ENCODE results near the gene RPS23.

RPS23 gene

DNA sequence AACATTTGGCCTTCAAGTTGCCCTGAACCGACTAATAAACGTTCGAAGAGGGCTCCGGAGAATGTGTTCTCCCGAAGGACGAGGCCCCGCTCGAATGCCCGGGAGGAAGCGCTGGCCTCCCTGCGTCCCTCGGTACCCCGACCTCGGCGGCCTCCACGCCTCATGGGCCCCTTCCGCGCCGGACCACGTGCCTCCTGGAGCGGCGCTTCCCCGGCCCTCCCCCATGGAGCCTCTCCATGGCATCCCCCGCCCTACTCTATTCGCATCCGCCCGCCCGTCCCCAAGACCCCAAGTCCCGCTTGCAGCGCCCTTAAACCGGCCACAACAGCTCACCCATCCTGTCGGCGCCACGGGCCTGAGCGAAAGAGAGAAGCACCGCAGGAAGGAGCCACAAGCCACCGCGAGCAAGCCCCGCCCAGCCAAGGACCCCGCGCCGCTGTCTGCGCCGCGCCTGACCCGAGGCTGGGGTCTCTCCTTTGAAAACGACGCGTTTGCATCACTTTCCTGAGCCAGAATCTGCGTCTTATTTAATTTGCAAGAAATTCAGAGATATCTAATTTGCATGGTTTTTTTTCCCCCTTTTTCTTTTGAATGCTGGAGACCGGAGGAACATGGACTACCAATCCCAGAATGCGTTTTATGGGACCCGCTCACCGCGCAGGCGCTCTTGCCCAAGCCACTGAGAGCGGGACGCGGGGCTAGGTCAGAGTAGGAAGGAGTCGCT is at the start of gene RPS23:
Gene RPS23, minus strand, starts transcription at position 368 of the 724 bp plus-strand sequence. Its CDS starts 31 bp downstream, at position 337.
- peak; percentile 78 for DNase-seq (ENCODE audit: extremely low spot score, insufficient read length, low read depth)
- FAIRE-seq: peak; percentile 96

DNA sequence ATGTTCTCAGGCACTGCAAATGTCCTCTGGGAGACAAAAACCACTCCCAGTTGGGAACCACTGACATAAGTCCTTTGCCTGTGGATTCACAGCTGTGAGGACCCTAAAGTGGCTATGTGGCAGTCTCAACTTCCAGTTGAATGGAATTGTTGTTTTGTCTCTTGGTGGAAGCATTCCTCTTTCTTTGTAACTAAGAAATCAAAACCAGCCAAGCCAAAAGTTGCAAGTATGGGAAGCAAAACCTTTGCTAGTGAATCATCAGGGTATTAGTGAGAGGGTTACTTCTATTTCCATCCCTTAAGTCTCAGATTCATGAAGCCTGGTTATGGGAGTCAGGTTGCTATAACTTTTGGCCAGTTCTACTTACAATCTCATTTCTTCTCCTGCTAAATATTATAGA is 49.8 kb upstream of the RPS23 start:
- no peak for DNase-seq (ENCODE audit: extremely low spot score, insufficient read length, low read depth)

DNA sequence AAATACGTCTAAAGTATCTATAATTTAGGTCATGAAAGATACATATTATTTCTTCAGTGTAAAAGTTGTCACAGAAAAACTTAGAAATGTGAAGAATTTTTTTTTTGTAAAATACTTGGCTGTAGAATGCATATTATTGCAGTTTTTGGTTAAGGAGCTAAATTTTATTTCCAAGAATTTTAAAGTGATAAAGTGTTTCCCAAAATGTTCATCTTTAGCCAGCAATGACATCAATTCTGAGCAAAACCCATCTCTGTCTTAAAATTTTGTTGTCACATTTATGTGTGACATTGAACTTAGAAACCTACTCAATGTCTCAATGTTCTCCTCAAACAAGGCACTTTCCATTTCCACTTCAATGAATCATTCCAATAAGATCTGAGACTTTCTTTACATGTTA is 47.8 kb upstream of the RPS23 start:
- DNase-seq (ENCODE audit: extremely low spot score, insufficient read length, low read depth): no peak
- no peak for FAIRE-seq

More for the DNA sequence above, 49.8 kb upstream of the RPS23 start:
- FAIRE-seq: no peak

GRCh38 chr5:82325155-82325554 is 47.0 kb upstream of the RPS23 start:
- no peak for FAIRE-seq
- DNase-seq (ENCODE audit: extremely low spot score, insufficient read length, low read depth): no peak

- FAIRE-seq: no peak
- no peak for DNase-seq (ENCODE audit: extremely low spot score, insufficient read length, low read depth)
These were observed 42.8 kb upstream of the RPS23 start for GRCh38 chr5:82320966-82321365.

DNA sequence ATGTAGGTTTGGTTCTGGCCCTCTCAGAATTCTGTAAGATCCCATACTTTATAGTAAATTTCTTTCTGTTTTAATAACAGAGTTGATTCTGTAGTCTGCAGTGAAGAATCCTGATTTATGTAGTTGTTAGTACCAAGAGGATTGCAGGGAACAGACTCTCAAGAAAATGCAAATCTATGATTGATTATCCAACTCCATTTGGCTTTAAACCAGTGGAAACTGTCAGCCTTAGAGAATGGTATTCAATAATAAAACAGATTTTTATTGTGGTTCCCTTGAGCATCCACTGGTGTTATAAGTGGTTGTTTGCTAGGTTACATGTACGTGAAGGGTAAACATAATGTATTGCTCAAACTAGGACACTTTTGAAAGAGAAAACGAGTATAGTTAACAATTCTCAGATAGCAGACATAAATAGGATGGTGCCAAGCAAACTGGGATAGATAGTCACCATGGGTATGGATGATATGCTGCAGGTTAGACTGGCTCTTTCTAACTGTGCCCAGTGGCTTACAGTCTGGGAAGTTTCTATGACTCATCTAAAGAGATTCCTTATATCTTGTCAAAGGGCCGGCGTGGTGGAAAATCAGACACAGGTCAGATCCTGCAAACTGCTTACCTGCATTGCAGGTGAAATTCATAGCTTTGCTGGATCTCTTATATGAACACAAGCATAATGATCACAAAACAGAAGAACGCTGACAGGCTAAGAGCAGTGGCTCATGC is 41.7 kb upstream of the RPS23 start:
- DNase-seq (ENCODE audit: extremely low spot score, insufficient read length, low read depth): no peak
- no peak for FAIRE-seq

- FAIRE-seq: no peak
These were observed 41.0 kb upstream of the RPS23 start for GRCh38 chr5:82319192-82319591.

GRCh38 chr5:82314964-82315758 is 37.0 kb upstream of the RPS23 start:
- no peak for DNase-seq (ENCODE audit: extremely low spot score, insufficient read length, low read depth)
- FAIRE-seq: no peak

More at GRCh38 chr5:82319192-82319591, 41.0 kb upstream of the RPS23 start:
- no peak for DNase-seq (ENCODE audit: extremely low spot score, insufficient read length, low read depth)

GRCh38 chr5:82313016-82313415 is 34.9 kb upstream of the RPS23 start:
- FAIRE-seq (no peak), DNase-seq (ENCODE audit: extremely low spot score, insufficient read length, low read depth) (no peak)

- DNase-seq (ENCODE audit: extremely low spot score, insufficient read length, low read depth) (no peak), FAIRE-seq (peak; percentile 39)
These were observed 34.3 kb upstream of the RPS23 start for GRCh38 chr5:82312373-82312856.

DNA sequence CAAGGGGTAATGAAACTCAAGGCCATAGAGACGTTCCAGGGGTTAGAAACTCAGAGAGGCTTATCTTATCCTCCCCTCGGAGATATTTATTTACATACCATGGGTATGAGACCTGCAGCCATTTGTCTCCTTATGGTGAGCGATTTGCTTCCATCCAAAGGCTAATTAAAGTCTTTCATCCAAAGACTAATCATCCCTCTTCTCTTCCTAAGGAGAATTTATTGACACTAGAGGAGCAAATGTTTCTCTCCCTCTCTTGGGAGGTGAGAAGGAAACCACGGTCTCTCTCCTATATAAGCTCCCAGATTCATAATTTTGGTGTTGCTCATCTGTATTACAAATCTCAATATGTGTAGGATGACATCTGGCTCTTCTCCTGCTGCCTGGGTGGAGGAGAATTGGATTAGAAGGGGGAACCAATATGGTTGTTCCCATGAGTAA is 31.0 kb upstream of the RPS23 start:
- FAIRE-seq (no peak), DNase-seq (ENCODE audit: extremely low spot score, insufficient read length, low read depth) (no peak)

DNA sequence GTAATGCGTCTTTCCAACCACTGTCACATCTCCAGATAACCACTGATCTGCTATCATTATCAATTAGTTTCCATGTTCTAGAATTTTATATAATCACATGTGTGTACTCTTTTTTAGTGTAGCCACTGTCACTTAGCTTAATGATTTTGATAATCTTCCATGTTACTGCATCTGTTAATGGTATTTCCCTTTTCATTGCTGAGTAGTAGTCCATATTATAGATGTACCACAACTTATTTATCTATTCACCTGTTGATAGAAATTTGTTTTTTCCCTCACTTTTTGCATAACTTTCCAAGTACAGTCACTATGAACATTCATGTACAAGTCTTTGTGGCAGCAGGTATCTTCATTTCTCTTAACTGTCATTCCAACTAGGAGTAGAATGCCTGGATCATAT is 30.3 kb upstream of the RPS23 start:
- DNase-seq (ENCODE audit: extremely low spot score, insufficient read length, low read depth) (no peak), FAIRE-seq (no peak)

DNA sequence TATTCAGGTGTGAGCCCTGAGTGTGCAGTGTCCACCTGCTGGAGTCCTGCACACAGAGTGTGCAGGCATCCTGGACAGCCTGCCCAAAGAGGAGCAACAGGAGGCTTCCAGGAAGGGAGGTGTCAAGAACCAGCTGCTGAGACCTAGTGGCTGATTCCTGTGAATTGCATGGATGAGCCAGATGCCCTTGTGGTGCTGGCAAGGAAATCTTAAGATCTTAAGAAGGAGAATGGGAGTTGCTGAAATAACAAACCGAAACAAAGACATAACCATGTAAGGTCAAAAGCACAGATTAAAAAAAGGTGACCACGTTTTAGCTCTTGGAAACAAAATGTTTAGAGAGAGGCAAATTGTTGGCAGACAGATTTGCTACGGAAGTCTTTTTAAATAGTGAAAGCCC is 29.3 kb upstream of the RPS23 start:
- FAIRE-seq (no peak), DNase-seq (ENCODE audit: extremely low spot score, insufficient read length, low read depth) (no peak)

- FAIRE-seq: no peak
- no peak for DNase-seq (ENCODE audit: extremely low spot score, insufficient read length, low read depth)
These were observed 28.0 kb upstream of the RPS23 start for GRCh38 chr5:82306151-82306550.

DNA sequence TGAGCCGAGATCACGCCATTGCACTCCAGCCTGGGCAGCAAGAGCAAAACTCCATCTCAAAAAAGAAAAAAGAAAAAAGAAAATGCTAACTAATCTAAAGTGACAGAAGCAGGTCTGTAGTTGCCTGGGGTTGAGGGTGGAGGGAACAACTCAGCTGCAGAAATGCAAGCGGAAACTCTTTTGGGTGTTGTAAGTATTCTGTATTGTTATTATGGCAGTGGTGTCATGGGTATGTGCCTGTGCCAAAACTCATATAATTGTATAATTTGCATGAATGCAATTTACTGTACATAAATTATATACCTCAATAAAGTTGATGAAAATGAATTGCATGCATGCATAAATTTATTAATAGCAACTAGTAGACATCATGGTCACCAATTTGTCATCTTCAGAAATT is 23.0 kb upstream of the RPS23 start:
- no peak for FAIRE-seq

GRCh38 chr5:82298668-82299067 is 20.5 kb upstream of the RPS23 start:
- FAIRE-seq (no peak), DNase-seq (ENCODE audit: extremely low spot score, insufficient read length, low read depth) (no peak)

More for the DNA sequence above, 23.0 kb upstream of the RPS23 start:
- no peak for DNase-seq (ENCODE audit: extremely low spot score, insufficient read length, low read depth)

- DNase-seq (ENCODE audit: extremely low spot score, insufficient read length, low read depth): no peak
- FAIRE-seq: no peak
These were observed 19.6 kb upstream of the RPS23 start for GRCh38 chr5:82297711-82298110.

GRCh38 chr5:82296929-82297328 is 18.8 kb upstream of the RPS23 start:
- FAIRE-seq (no peak), DNase-seq (ENCODE audit: extremely low spot score, insufficient read length, low read depth) (no peak)

DNA sequence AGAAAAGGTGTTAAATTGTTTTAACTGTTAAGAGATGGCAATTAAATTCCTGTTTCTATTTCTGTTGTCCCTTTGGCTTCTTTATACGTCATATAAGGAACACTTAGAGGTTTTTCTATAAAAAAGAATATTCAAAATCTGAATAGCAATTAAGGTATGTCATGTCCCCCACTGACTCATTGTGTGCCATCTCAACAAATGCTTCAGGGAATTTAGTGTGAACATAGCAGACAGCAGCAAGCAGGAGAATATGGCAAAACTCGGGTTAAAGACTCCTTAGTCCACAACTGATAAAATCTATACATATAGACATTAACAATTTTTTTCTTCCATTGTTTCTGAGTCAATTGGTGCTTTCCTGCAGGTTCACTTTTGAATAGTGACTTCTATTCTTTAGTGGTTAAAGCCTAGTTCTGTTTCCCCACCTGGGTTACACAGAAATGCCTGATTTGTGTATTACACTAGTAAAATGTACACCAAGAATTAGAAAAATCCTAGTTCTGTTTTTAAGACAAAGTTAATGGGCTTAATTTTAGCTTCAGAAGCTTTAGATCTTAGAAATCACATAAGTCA is 17.9 kb upstream of the RPS23 start:
- DNase-seq (ENCODE audit: extremely low spot score, insufficient read length, low read depth) (no peak), FAIRE-seq (no peak)

GRCh38 chr5:82295144-82295543 is 17.0 kb upstream of the RPS23 start:
- DNase-seq (ENCODE audit: extremely low spot score, insufficient read length, low read depth) (no peak), FAIRE-seq (no peak)

Measured in GM18507 (cell line).